Measurements from ENCODE around the gene SELENBP1.
"Not testable (repeated sequence)": the region's sequence is repeated elsewhere in the genome, so short reads cannot be mapped to it uniquely, and the experiment has no call there.

The SELENBP1 gene

GRCh38 chr1:151372058-151372934 lies at the start of gene SELENBP1:
Gene SELENBP1 (minus strand): TSS chr1:151372705. CDS start chr1:151372641, 64 bp downstream.
- DNase-seq (ENCODE audit: low read depth in 2 of 2) = no peak

GRCh38 chr1:151419819-151420218 lies 47.3 kb upstream of the SELENBP1 start:
- DNase-seq (ENCODE audit: low read depth in 2 of 2) = no peak

GRCh38 chr1:151418081-151418480 lies 45.6 kb upstream of the SELENBP1 start:
- no peak for DNase-seq (ENCODE audit: low read depth in 2 of 2)

- no peak for DNase-seq (ENCODE audit: low read depth in 2 of 2)
Measured at GRCh38 chr1:151416231-151416630, 43.7 kb upstream of the SELENBP1 start.

GRCh38 chr1:151411884-151412283 lies 39.4 kb upstream of the SELENBP1 start:
- no peak for DNase-seq (ENCODE audit: low read depth in 2 of 2)

GRCh38 chr1:151408891-151409290 lies 36.4 kb upstream of the SELENBP1 start:
- DNase-seq (ENCODE audit: low read depth in 2 of 2) = no peak

GRCh38 chr1:151407304-151407703 lies 34.8 kb upstream of the SELENBP1 start:
- DNase-seq (ENCODE audit: low read depth in 2 of 2) = no peak

- no peak for DNase-seq (ENCODE audit: low read depth in 2 of 2)
Measured at GRCh38 chr1:151406176-151406575, 33.7 kb upstream of the SELENBP1 start.

GRCh38 chr1:151405187-151405951 lies 32.9 kb upstream of the SELENBP1 start:
- DNase-seq (ENCODE audit: low read depth in 2 of 2) = no peak

- DNase-seq (ENCODE audit: low read depth in 2 of 2) = no peak
Measured at GRCh38 chr1:151403612-151404011, 31.1 kb upstream of the SELENBP1 start.

GRCh38 chr1:151402764-151403163 lies 30.3 kb upstream of the SELENBP1 start:
- DNase-seq (ENCODE audit: low read depth in 2 of 2) = no peak

GRCh38 chr1:151401860-151402259 lies 29.4 kb upstream of the SELENBP1 start:
- DNase-seq (ENCODE audit: low read depth in 2 of 2) = no peak

- DNase-seq (ENCODE audit: low read depth in 2 of 2) = no peak
Measured at GRCh38 chr1:151401125-151401788, 28.8 kb upstream of the SELENBP1 start.

- DNase-seq (ENCODE audit: low read depth in 2 of 2) = peak; percentile 65
Measured at GRCh38 chr1:151399324-151400171, 27.0 kb upstream of the SELENBP1 start, which contains the start of gene PSMB4. Gene PSMB4 (plus strand): TSS chr1:151399573. CDS start chr1:151399588, 15 bp downstream.

- DNase-seq (ENCODE audit: low read depth in 2 of 2) = not testable (repeated sequence)
Measured at GRCh38 chr1:151396265-151396664, 23.8 kb upstream of the SELENBP1 start.

- no peak for DNase-seq (ENCODE audit: low read depth in 2 of 2)
Measured at GRCh38 chr1:151393583-151393982, 21.1 kb upstream of the SELENBP1 start.

- DNase-seq (ENCODE audit: low read depth in 2 of 2) = no peak
Measured at GRCh38 chr1:151391079-151391563, 18.6 kb upstream of the SELENBP1 start.

GRCh38 chr1:151390221-151391078 lies 17.9 kb upstream of the SELENBP1 start:
- not testable (repeated sequence) for DNase-seq (ENCODE audit: low read depth in 2 of 2)

GRCh38 chr1:151386002-151386401 lies 13.5 kb upstream of the SELENBP1 start:
- DNase-seq (ENCODE audit: low read depth in 2 of 2) = no peak

- DNase-seq (ENCODE audit: low read depth in 2 of 2) = no peak
Measured at GRCh38 chr1:151384584-151384983, 12.1 kb upstream of the SELENBP1 start.

All from stimulated activated CD8-positive, alpha-beta memory T cell treated with anti-CD3 and anti-CD28 coated beads, Interleukin-15, amount 100 ng/mL, for 48 hours (primary cell).